Islet precursor cell (in vitro differentiated cells): ENCODE results near the gene EXOC3L2.
"Not testable (repeated sequence)": the region's sequence is repeated elsewhere in the genome, so short reads cannot be mapped to it uniquely, and the experiment has no call there.

Source experiments
- DNase-seq: peaks from one replicate; pipeline ENCODE4 v3.0.0-alpha.2; 2018

The EXOC3L2 gene

GRCh38 chr19:45245334-45245787 is at the start of gene EXOC3L2:
Gene EXOC3L2, minus strand, starts transcription at chr19:45245407. Its CDS starts 6,362 bp downstream, at chr19:45239045.
- peak; percentile 73 for DNase-seq

DNA sequence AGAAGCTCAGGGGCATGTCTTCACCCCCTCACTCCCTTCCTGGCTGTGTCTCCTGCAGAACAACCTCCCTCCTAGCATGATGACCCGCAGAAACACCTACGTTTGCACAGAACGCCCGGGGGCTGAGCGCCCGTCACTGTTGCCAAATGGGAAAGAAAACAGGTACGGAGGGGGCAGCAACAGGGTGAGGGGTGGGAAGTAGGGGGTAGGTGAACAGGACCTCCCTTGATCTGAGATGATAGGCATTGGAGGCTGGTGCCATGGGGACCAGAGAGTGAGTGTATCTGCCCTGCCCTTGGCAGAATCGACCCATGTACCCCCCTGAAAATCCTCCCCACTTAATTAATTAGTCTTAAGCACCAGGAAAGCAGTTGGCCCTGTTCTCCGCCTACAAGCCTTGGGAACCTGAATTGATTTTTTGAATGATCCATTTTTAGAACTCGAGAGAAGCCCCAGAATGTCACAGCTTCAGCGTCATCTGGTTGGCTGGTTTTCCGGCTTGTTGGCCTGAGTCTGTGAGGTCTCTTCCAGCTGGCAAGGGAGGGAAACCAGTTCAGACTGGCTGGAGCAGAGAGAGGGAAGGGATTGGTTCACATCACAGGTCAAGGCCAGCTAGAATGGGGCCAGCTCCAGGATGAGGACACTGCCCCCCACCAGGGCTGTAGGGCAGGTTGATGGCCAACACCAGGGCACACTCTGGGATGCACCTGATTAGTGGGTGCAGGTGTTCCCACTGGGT is 49.3 kb upstream of the EXOC3L2 start:
- no peak for DNase-seq

DNA sequence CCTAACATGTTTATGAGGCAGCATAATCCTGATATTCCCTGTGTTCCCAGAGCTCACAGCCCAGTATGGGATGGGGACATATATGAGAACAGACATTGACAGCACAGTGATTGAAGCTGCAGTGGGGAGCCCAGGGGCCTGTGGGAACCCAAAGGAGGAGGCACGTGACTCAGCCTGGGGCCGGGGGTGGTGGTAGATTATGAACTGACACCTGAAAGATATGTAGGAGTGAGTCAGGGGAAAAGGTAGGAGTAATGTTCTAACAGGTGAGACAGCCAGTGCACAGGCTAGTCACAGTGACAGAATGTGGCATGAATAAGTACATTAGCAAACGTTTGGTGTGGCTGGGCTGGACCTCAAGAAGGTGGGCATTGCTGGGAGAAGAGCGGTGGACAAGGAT is 48.5 kb upstream of the EXOC3L2 start:
- no peak for DNase-seq

DNA sequence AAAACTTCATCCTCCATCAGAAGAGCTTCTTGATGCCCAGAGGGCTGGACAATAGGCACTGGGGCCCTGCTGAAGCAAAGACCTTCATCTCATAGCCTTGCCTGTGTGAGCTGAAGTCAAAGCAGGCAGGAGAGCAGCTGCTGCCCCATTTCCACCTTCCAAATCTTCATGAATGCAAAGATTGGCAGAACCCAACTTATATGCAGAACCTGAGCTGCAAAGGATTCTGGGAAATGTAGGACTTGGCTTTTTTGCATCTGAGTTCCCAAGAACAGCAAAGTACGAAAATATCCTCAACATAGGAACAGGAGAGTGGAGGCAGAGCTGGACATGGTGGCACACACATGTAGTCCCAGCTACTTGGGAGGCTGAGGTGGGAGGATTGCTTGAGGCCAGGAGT is 46.6 kb upstream of the EXOC3L2 start:
- DNase-seq, result no peak

DNA sequence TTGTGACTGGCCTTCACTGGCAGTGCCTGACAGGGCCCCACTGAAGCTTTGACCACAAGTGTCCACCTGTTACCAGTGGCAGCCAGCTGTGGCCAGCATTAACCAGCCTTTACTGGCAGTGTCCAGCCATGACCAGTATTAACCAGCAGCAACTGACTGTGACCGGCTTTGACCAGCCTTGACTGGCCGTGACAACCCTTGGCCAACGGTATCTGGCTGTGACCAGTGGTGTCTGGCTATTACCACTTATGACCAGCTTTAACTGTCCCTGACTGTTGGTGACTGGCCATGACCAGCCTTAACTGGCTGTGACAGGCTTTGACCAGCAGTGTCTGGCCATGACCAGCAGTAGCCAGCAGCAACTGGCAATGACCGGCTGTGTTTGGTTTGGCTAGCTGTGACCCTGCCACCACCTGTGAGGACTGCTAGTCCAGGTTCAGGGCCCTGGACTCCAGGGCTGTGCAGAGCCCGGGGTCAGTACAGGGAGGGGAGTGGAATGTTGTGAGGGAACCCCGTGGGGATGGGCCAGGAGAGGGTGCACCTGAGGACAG is 45.2 kb upstream of the EXOC3L2 start:
- no peak for DNase-seq

DNA sequence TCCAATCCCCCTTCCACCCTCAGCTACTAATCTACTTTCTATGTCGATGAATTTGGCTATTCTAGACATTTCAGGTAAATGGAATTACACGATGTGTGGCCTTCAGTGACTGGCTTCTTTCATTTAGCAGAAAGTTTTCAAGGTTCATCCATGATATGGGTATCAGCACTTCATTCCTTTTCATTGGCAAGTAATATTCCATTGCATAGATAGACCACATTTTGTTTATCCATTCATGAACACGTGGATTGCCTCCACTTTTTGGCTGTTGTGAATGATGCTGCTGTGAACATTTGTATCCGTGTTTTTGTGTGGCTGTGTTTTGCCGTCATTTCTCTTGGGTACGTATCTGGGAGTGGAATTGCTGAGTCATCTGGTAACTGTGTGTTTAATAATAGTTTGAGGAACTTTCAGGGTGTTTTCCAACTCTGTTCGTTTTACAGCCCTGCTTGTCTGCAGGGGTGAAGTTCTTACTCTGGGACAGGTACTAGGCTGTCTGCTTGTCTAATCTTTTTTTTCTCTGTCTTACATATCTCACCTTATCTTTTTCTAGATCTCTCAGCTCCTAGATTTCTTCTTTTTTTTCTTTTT is 38.3 kb upstream of the EXOC3L2 start:
- DNase-seq, result no peak

GRCh38 chr19:45280471-45280961 is 35.3 kb upstream of the EXOC3L2 start:
- peak; percentile 66 for DNase-seq

- DNase-seq, result no peak
Measured at GRCh38 chr19:45279587-45280192, 34.5 kb upstream of the EXOC3L2 start.

DNA sequence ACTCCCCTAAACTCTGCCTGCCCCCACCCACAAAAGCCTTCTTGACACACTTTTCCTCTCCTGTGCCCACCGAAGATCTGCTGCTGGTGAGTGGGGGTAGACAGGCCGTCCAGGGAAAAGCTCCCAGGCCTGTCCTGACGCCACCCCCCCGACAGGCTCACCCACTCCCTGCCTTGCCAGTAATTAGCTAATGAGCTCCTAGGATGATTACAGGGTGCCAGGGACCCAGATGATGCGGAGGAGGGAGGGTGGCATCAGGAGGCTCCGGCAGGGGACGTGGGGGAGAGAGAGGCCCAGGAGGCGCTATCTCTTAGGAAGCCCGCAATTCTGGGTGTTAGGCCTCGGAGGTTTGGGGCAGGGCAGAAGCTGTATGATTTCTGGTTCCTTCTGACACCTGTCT is 32.9 kb upstream of the EXOC3L2 start:
- DNase-seq, result no peak

DNA sequence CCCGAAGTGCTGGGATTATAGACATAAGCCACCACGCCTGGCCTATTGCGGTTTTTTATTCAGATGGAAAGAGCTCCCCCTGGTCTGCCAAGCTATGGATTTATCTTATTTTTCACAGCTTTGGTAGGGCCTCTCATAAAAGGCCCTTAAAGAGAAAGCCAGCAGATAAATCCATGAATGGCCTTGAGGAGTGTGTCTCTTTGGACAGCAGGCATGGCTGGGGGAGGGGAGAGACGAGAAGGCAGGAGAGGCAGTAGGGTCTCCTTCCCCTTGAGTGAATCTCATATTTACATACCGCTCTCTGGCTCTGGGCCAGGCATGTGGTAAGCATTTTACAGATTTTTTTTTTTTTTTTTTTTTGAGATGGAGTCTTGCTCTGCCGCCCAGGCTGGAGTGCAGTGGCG is 31.1 kb upstream of the EXOC3L2 start:
- no peak for DNase-seq

DNA sequence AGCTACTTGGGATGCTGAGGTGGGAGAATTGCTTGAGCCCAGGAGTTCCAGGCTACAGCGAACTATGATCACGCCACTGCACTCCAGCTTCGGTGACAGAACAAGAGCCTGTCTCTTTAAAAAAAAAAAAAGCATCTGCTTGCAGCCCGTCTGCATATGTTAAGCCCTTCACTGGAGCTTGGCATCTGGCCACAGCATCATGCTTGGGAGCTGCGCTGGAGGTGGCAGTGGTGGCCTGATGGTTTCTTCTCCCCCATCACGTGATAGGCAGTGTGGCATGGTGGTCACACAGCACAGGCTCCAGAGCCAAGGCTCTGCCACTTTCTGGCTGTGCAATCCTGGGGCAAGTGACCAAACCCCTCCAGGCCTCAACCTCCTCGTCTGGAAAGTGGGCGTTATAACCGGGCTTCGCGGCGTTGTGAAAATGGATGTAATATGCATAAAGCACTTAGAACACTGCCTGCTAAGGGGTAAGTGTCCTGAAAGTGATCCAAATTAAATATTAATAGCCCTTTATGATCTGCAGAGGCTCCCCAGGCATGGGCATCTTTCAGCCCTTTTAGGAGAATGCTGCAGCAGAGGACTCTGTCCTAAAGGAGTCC is 30.3 kb upstream of the EXOC3L2 start:
- DNase-seq, result no peak

DNA sequence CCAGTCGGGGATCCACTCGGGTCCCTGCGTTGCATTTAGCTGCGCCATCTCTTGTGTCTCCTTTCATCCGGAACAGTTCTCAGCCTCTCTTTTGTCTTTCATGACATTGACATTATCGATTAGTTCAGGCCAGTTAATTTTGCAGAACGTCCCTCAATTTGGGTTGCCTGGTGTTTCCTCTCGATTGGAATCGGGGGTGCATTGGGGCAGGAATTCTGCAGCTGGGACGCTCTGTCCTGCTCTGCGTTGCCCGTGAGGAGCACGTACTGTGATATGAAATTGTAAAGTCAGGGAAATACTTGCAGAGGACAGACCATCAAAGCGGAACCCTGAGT is 28.3 kb upstream of the EXOC3L2 start:
- DNase-seq, result no peak

DNA sequence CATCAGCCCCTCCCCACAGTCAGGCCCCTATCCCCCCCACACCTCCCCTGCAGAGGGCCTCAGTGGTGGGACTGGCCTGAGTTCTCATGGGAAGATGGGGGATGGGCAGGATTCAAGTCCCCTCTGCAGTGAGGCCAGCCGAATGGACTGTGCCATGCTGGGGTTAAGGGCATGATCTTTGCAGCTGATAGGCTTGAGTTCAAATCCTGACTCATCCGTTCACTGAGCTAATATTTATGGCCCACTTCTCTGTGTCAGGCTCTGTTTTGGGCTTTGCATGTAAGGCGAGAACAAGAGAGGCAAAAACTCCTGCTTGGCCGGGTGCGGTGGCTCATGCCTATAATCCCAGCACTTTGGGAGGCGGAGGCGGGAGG is 26.5 kb upstream of the EXOC3L2 start:
- no peak for DNase-seq

DNA sequence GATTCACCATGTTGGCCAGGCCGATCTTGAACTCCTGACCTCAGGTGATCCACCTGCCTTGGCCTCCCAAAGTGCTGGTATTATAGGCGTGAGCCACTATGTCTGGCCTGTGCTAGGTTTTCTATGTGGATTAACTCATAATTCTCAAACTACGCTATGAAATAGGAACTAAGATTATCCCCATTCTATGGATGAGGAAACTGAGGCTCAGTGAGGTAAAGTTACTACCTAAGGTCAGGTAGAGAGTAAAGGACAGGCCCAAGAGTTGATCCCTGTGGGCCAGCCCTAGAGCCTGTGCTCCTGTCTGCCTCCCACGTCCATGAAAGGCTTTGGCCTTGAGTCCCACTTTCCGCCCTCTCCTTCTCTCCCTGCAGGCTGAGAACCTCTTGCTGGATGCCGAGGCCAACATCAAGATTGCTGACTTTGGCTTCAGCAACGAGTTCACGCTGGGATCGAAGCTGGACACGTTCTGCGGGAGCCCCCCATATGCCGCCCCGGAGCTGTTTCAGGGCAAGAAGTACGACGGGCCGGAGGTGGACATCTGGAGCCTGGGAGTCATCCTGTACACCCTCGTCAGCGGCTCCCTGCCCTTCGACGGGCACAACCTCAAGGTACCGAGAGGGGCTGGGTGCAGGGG is 26.0 kb upstream of the EXOC3L2 start:
- no peak for DNase-seq

DNA sequence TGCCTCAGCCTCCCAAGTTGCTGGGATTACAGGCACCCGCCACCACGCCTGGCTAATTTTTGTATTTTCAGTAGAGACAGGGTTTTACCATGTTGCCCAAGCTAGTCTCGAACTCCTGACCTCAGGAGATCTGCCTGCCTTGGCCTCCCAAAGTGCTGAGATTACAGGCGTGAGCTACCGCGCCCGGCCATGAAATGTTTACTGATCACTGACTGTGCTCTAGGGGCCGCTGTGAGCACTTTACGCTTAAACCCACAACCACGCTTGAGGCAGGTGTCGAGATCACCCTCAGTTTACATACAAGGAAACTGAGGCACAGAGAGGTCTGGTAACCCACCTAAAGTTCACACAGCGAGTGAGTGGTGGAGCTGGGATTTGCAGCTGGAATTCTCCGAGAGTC is 24.7 kb upstream of the EXOC3L2 start:
- not testable (repeated sequence) for DNase-seq

- no peak for DNase-seq
Measured at GRCh38 chr19:45267296-45267695, 22.1 kb upstream of the EXOC3L2 start.

DNA sequence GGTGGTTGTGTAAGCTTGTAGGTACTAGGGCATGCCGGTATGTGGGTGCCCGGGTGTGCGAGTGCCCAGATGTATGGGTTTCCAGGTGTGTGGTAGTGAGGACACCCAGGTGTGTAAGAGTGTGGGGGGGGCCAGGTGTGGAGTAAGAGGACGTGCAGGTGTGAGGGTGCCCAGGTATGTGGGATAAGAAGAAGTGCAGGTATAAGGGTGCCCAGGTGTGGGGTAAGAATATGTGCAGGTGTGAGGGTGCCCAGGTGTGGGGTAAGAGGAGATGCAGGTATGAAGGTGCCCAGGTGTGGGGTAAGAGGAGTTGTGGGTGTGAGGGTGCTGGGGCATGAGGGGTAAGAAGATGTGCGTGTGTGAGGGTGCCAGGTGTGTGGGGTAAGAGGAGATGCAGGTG is 20.2 kb upstream of the EXOC3L2 start:
- DNase-seq, result no peak

DNA sequence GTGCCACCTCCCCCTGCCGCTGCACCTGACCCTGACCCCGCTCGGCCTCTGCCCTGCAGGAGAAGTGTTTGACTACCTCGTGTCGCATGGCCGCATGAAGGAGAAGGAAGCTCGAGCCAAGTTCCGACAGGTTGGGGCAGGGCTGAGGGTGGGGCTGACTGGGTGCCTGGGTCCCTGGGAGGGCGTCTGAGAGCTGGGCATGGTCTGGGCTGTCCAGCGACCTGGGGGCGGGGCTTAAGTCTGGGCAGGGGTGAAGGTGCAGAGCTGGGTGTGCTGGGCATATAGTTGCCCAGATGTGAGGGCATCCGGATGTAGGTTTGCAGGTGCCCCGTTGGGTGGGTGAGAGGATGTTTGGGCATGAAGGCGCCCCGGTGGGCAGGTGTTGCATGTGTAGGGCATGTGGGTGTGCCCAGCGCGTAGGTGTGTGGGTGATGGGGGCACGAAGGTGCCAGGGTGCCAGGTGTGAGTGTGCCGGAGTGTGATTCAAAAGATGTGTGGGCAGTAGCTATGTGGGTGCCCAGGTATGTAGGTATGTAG is 19.6 kb upstream of the EXOC3L2 start:
- no peak for DNase-seq

DNA sequence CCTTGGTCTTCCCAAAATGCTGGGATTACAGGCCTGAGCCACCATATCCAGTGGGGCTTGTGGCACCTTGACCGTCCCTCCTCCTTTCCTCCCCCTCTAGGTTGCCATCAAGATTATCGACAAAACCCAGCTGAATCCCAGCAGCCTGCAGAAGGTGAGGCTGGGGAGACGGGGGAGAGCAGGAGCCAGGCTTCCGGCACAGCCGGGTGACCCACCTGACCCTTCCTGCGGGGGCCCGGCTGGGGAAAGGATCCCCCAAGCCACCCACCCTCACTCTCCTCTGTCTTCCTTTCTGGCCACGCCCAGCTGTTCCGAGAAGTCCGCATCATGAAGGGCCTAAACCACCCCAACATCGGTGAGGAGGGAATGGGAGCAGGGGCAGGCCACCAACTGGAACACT is 17.8 kb upstream of the EXOC3L2 start:
- no peak for DNase-seq

DNA sequence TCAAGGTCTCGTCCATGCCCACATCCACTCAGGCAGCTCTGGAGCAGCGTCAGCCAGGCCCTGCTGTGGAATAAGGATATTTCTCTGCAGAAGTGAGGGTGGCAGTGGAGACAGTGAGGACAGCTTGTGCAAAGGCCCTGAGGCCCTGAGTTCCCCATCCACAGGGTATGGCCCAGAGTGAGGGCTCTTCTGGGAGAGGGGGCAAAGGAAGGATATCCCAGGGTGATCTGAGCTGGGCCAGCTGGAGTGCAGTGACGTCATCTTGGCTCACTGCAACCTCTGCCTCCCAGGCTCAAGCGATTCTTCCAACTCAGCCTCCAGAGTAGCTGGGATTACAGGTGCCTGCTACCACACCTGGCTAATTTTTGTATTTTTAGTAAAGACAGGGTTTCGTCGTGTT is 17.4 kb upstream of the EXOC3L2 start:
- DNase-seq, result no peak

DNA sequence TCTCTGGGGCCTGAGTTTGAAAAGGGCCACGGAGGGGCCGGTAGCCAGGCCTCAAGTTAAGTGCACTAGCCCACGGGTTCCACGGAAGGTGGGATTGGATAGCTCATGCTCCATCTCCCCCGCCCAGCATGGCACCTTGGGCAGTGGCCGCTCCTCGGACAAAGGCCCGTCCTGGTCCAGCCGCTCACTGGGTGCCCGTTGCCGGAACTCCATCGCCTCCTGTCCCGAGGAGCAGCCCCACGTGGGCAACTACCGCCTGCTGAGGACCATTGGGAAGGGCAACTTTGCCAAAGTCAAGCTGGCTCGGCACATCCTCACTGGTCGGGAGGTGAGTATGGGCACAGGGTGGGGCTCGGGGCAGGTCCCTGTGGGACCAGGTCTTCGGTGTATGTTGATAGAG is 13.7 kb upstream of the EXOC3L2 start:
- no peak for DNase-seq

- no peak for DNase-seq
Measured at GRCh38 chr19:45256836-45257235, 11.6 kb upstream of the EXOC3L2 start.

DNA sequence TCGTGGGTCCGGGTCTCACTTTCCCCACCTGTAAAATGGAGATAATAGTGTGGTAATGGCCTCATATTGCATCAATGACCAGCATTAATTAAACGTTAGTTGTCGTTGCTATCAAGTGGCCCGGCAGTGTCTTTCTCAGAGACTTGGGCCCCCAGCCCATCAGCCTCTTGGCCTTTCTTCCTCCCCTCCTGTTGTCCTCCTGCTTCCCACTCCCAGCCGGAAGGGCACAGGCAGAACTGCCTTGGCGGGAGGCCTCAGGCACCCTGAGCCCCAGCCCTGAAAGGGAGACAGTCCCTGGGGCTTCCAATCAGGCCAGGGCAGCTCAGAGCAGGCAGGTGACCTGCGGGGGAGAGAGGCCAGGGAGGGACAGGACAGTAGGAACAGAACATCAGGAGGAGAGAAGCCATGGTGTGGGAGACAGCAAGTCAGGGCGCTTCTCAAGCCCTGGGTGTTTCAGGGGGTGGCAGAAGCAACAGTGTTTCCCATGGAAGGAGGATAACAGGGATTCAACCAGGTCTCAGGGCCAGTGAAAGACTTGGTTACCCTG is 10.5 kb upstream of the EXOC3L2 start:
- no peak for DNase-seq
